Neural cell (in vitro differentiated cells): Measurements from ENCODE around the gene ELOVL1. TPM values are rescaled to one million over a fixed set of nuclear protein-coding genes. Genes with fewer than 3 reads are reported as not detected.

Source experiments
- H2AFZ ChIP-seq: fragments of 200-600, 300-800 bp; sonication (generic), shearing (Covaris generic); 2 replicates; pipeline ENCODE4 v1.6.0; 2014; ENCODE audit warnings: low read depth, mild to moderate bottlenecking, antibody characterized with exemption, low read length, moderate library complexity
- H3F3A ChIP-seq: fragments of 200-600 bp; shearing (Covaris generic); 2 replicates; pipeline ENCODE4 v1.6.1; 2016; ENCODE audit warnings: mild to moderate bottlenecking, moderate library complexity, mixed read lengths, antibody characterized with exemption, low read length; ENCODE audit not compliant: insufficient read depth, poor library complexity, severe bottlenecking
- H3K27ac ChIP-seq: fragments of 200-600, 300-800 bp; sonication (generic), shearing (Covaris generic); 2 replicates; pipeline ENCODE4 v1.5.1; 2014; ENCODE audit warnings: mild to moderate bottlenecking, low read length, moderate library complexity
- H3K27me3 ChIP-seq: fragments of 300-800, 200-600 bp; sonication (generic), shearing (Covaris generic); 2 replicates; pipeline ENCODE4 v1.6.0; 2014; ENCODE audit warnings: mild to moderate bottlenecking, low read depth, low read length, moderate library complexity; ENCODE audit not compliant: insufficient read depth
- H3K36me3 ChIP-seq: fragments of 300-800, 200-600 bp; sonication (generic), shearing (Covaris generic); 2 replicates; pipeline ENCODE4 v1.5.1; 2014; ENCODE audit warnings: mild to moderate bottlenecking, antibody characterized with exemption, low read length, moderate library complexity; ENCODE audit not compliant: insufficient read depth
- H3K4me2 ChIP-seq: fragments of 300-800, 200-600 bp; sonication (generic), shearing (Covaris generic); 2 replicates; pipeline ENCODE4 v1.6.0; 2014; ENCODE audit warnings: mild to moderate bottlenecking, low read length
- H3K4me3 ChIP-seq: fragments of 300-800, 200-600 bp; sonication (generic), shearing (Covaris generic); 2 replicates; pipeline ENCODE4 v1.5.1; 2014; ENCODE audit warnings: mild to moderate bottlenecking, low read length, moderate library complexity
- H3K79me2 ChIP-seq: fragments of 200-600 bp; shearing (Covaris generic); replicated peaks from 2 replicates; pipeline ENCODE4 v1.6.0; 2014; ENCODE audit warnings: mild to moderate bottlenecking, low read length, moderate library complexity; ENCODE audit not compliant: insufficient read depth
- H3K9ac ChIP-seq: fragments of 300-800, 200-600 bp; sonication (generic), shearing (Covaris generic); 2 replicates; pipeline ENCODE4 v1.6.1; 2016; ENCODE audit warnings: mild to moderate bottlenecking, low read length, mixed read lengths
- H3K9me2 ChIP-seq: fragments of 200-600 bp; shearing (Covaris generic); 2 replicates; pipeline ENCODE4 v1.6.1; 2016; ENCODE audit warnings: mild to moderate bottlenecking, low read length, mixed read lengths; ENCODE audit not compliant: insufficient read depth
- H3K9me3 ChIP-seq: fragments of 200-600, 300-800 bp; sonication (generic), shearing (Covaris generic); 2 replicates; pipeline ENCODE4 v1.6.1; 2016; ENCODE audit warnings: mild to moderate bottlenecking, mixed run types, low read length, moderate library complexity, mixed read lengths
- H4K20me1 ChIP-seq: fragments of 200-600 bp; shearing (Covaris generic); 2 replicates; pipeline ENCODE4 v1.6.1; 2016; ENCODE audit warnings: mild to moderate bottlenecking, mixed run types; ENCODE audit not compliant: insufficient read depth
- CTCF ChIP-seq: fragments of 450-650 bp; IDR thresholded peaks from 2 replicates; pipeline ENCODE4 v1.5.1; 2014; ENCODE audit warnings: antibody characterized with exemption, mild to moderate bottlenecking, moderate library complexity; ENCODE audit not compliant: poor library complexity, severe bottlenecking
- EP300 ChIP-seq: fragments of 450-650 bp; conservative IDR thresholded peaks from 2 replicates; pipeline ENCODE4 v1.6.1; 2014; ENCODE audit warnings: antibody characterized with exemption, mild to moderate bottlenecking, moderate library complexity; ENCODE audit not compliant: poor library complexity, severe bottlenecking
- EZH2 ChIP-seq: fragments of 200-600, 300-800 bp; shearing (Covaris generic), sonication (generic); IDR thresholded peaks from 2 replicates; pipeline ENCODE4 v1.6.1; 2014; ENCODE audit warnings: antibody characterized with exemption, low read length, borderline replicate concordance, mild to moderate bottlenecking; ENCODE audit not compliant: insufficient read depth, poor library complexity, severe bottlenecking
- MXI1 ChIP-seq: fragments of 450-650 bp; conservative IDR thresholded peaks from 2 replicates; pipeline ENCODE4 v1.6.1; 2014; ENCODE audit warnings: antibody characterized with exemption, mild to moderate bottlenecking; ENCODE audit not compliant: poor library complexity, severe bottlenecking
- POLR2AphosphoS5 ChIP-seq: IDR thresholded peaks from 2 replicates; pipeline ENCODE4 v1.6.1; 2012
- RAD21 ChIP-seq: fragments of 450-650 bp; conservative IDR thresholded peaks from 2 replicates; pipeline ENCODE4 v1.6.1; 2014; ENCODE audit warnings: antibody characterized with exemption, mild to moderate bottlenecking, moderate library complexity
- SMC3 ChIP-seq: fragments of 450-650 bp; conservative IDR thresholded peaks from 2 replicates; pipeline ENCODE4 v1.6.1; 2014; ENCODE audit warnings: antibody characterized with exemption, mild to moderate bottlenecking, moderate library complexity; ENCODE audit not compliant: poor library complexity
- TAF1 ChIP-seq: IDR thresholded peaks from 2 replicates; pipeline ENCODE4 v1.6.1; 2012; ENCODE audit warnings: low read depth
- polyA plus RNA-seq: library from polyadenylated mRNA; depleted of rRNA; stranded (reverse); fragments of >200 nt; gene quantifications from 2 replicates; pipeline ENCODE4 v1.2.3, GENCODE V29; 2014
- TF ChIP-seq, protein P1 (sequence below): IDR thresholded peaks from 2 replicates; pipeline ENCODE4 v1.6.1; 2012; ENCODE audit warnings: borderline replicate concordance

Gene ELOVL1
- polyA plus RNA-seq, 1 donor from 2014 or later: 12.9 TPM

- Histone ChIP-seq H3K36me3 (no peaks in the 10 kb centered on the region), H3K9ac (no peak overlapping the region), H3K27ac (no peak overlapping the region), H3K9me3 (no peaks in the 10 kb centered on the region), H3K9me2 (no peaks in the 10 kb centered on the region), H3K4me2 (no peak overlapping the region), H3K79me2 (no peaks in the 10 kb centered on the region), H4K20me1 (no peaks in the 10 kb centered on the region), H3F3A (no peaks in the 10 kb centered on the region), H3K4me3 (no peak overlapping the region), H3K27me3 (no peaks in the 10 kb centered on the region), H2AFZ (no peak overlapping the region)
- TF ChIP-seq MXI1 (no peak), RAD21 (no peak), CTCF (no peak), POLR2AphosphoS5 (no peak), SMC3 (no peak), EZH2 (no peak), EP300 (no peak), TAF1 (no peak)
- TF ChIP-seq, protein P1, sequence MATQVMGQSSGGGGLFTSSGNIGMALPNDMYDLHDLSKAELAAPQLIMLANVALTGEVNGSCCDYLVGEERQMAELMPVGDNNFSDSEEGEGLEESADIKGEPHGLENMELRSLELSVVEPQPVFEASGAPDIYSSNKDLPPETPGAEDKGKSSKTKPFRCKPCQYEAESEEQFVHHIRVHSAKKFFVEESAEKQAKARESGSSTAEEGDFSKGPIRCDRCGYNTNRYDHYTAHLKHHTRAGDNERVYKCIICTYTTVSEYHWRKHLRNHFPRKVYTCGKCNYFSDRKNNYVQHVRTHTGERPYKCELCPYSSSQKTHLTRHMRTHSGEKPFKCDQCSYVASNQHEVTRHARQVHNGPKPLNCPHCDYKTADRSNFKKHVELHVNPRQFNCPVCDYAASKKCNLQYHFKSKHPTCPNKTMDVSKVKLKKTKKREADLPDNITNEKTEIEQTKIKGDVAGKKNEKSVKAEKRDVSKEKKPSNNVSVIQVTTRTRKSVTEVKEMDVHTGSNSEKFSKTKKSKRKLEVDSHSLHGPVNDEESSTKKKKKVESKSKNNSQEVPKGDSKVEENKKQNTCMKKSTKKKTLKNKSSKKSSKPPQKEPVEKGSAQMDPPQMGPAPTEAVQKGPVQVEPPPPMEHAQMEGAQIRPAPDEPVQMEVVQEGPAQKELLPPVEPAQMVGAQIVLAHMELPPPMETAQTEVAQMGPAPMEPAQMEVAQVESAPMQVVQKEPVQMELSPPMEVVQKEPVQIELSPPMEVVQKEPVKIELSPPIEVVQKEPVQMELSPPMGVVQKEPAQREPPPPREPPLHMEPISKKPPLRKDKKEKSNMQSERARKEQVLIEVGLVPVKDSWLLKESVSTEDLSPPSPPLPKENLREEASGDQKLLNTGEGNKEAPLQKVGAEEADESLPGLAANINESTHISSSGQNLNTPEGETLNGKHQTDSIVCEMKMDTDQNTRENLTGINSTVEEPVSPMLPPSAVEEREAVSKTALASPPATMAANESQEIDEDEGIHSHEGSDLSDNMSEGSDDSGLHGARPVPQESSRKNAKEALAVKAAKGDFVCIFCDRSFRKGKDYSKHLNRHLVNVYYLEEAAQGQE: no peak
Measured at GRCh38 chr1:43405876-43406234, 38.0 kb upstream of the ELOVL1 start.

- no peaks in the 10 kb centered on the region for H3K36me3 ChIP-seq
- no peak overlapping the region for H3K4me3 ChIP-seq
- H3K27ac ChIP-seq: no peak overlapping the region
- no peak overlapping the region for H2AFZ ChIP-seq
- H3K79me2 ChIP-seq: no peaks in the 10 kb centered on the region
- no peaks in the 10 kb centered on the region for H3F3A ChIP-seq
- H3K9me2 ChIP-seq: no peaks in the 10 kb centered on the region
- no peak overlapping the region for H3K9ac ChIP-seq
- H3K9me3 ChIP-seq: no peaks in the 10 kb centered on the region
- H3K27me3 ChIP-seq: no peaks in the 10 kb centered on the region
- no peak overlapping the region for H3K4me2 ChIP-seq
- TF ChIP-seq CTCF: no peak
- H4K20me1 ChIP-seq: no peaks in the 10 kb centered on the region
Measured at GRCh38 chr1:43405219-43405875, 37.5 kb upstream of the ELOVL1 start.
